Activated gamma-delta T cell treated with Interleukin-2 at 50 U/mL for 16 hours (primary cell): ENCODE measurements around the gene GDF15.
"Not testable (repeated sequence)": the region's sequence is repeated elsewhere in the genome, so short reads cannot be mapped to it uniquely, and the experiment has no call there.

Experiments used
- DNase-seq: peaks from one replicate; pipeline ENCODE4 v3.0.0-alpha.2; 2020

The GDF15 gene

GRCh38 chr19:18385675-18386542 is at the start of gene GDF15:
Gene GDF15, plus strand, starts transcription at chr19:18386158. Its CDS starts 32 bp downstream, at chr19:18386190.
- peak; percentile 15 for DNase-seq

GRCh38 chr19:18338541-18338940 is 47.4 kb upstream of the GDF15 start:
- DNase-seq = no peak

- no peak for DNase-seq
These were observed 46.2 kb upstream of the GDF15 start for GRCh38 chr19:18339723-18340122.

GRCh38 chr19:18340190-18340989 is 45.6 kb upstream of the GDF15 start, which contains the start of gene PGPEP1:
Gene PGPEP1, plus strand, starts transcription at chr19:18340598. Its CDS starts 84 bp downstream, at chr19:18340682.
- peak; percentile 61 for DNase-seq

- peak; percentile 70 for DNase-seq
These were observed 44.7 kb upstream of the GDF15 start for GRCh38 chr19:18340990-18341868.

- no peak for DNase-seq
These were observed 43.8 kb upstream of the GDF15 start for GRCh38 chr19:18342090-18342632.

GRCh38 chr19:18344582-18344950 is 41.4 kb upstream of the GDF15 start:
- DNase-seq = no peak

- DNase-seq = no peak
These were observed 40.7 kb upstream of the GDF15 start for GRCh38 chr19:18345296-18345695.

- DNase-seq = no peak
These were observed 39.9 kb upstream of the GDF15 start for GRCh38 chr19:18346091-18346490.

- DNase-seq = no peak
These were observed 37.8 kb upstream of the GDF15 start for GRCh38 chr19:18348171-18348570.

- not testable (repeated sequence) for DNase-seq
These were observed 37.1 kb upstream of the GDF15 start for GRCh38 chr19:18348818-18349339.

GRCh38 chr19:18349524-18350128 is 36.3 kb upstream of the GDF15 start:
- DNase-seq = no peak

- no peak for DNase-seq
These were observed 35.5 kb upstream of the GDF15 start for GRCh38 chr19:18350490-18350889.

GRCh38 chr19:18351544-18351943 is 34.4 kb upstream of the GDF15 start:
- DNase-seq = no peak

GRCh38 chr19:18353378-18354005 is 32.5 kb upstream of the GDF15 start:
- DNase-seq = no peak

GRCh38 chr19:18354743-18355142 is 31.2 kb upstream of the GDF15 start:
- not testable (repeated sequence) for DNase-seq

- no peak for DNase-seq
These were observed 28.9 kb upstream of the GDF15 start for GRCh38 chr19:18357041-18357440.

- DNase-seq = no peak
These were observed 24.3 kb upstream of the GDF15 start for GRCh38 chr19:18361646-18362045.

GRCh38 chr19:18362934-18363542 is 22.9 kb upstream of the GDF15 start:
- no peak for DNase-seq

GRCh38 chr19:18363787-18364186 is 22.2 kb upstream of the GDF15 start:
- no peak for DNase-seq
